ENCODE data around the gene MEAK7.

- no peak for TF ChIP-seq CTCF (IDR thresholded peaks at IDR 0.05)
- TF ChIP-seq POLR2A (IDR thresholded peaks at IDR 0.05): no peak
- no peak for TF ChIP-seq POLR2AphosphoS5 (IDR thresholded peaks at IDR 0.05)
Measured at GRCh38 chr16:84520725-84521496, 16.5 kb upstream of the MEAK7 start.

Data from transverse colon (tissue), 4 donors.